Common myeloid progenitor, CD34-positive (primary cell): ENCODE measurements around the gene MT2A.
A peak's percentile ranks its signal among the peaks of the same experiment; 100 is the strongest.

Experiments used
- CTCF ChIA-PET: fragments of 350-600 bp; sonication (Branson Sonifier 250); formaldehyde crosslinking; loops from one replicate; lab custom pipeline; 2021; ENCODE audit warnings: antibody characterized with exemption; lab: Charles Lee
- POLR2A ChIA-PET: fragments of 350-600 bp; sonication (Branson Sonifier 250); formaldehyde crosslinking; loops from one replicate; lab custom pipeline; 2021; ENCODE audit warnings: antibody characterized with exemption; lab: Charles Lee
- DNase-seq, 3 donors: peaks; one replicate each; pipeline versions ENCODE4 v3.0.0 to v3.0.0-alpha.2; 2013
- H3K27ac ChIP-seq, 2 experiments: 1 replicate in 1 of 2; 2 replicates in 1 of 2; pipeline ENCODE4 v1.7.0; 2013; ENCODE audit warnings: inconsistent platforms in 2 of 2, low read length in 2 of 2, mild to moderate bottlenecking in 2 of 2, low read depth in 1 of 2, moderate library complexity in 1 of 2; ENCODE audit not compliant: severe bottlenecking in 2 of 2, insufficient read depth in 1 of 2, poor library complexity in 1 of 2
- H3K27me3 ChIP-seq, 5 experiments: replicated peaks in 2 of 5; 1 replicate in 3 of 5; 2 replicates in 2 of 5; pipeline versions ENCODE4 v1.6.1 to v1.7.0; 2013; ENCODE audit warnings: low read length in 4 of 5, mild to moderate bottlenecking in 2 of 5, moderate library complexity in 2 of 5, inconsistent platforms in 1 of 5; ENCODE audit not compliant: insufficient read depth in 5 of 5, control insufficient read depth in 4 of 5
- H3K36me3 ChIP-seq, 4 experiments: 1 replicate in 2 of 4; 2 replicates in 2 of 4; pipeline versions ENCODE4 v1.6.1 to v1.7.0; 2013; ENCODE audit warnings: low read length in 3 of 4, control low read depth in 1 of 4, mild to moderate bottlenecking in 1 of 4; ENCODE audit not compliant: control insufficient read depth in 4 of 4, insufficient read depth in 4 of 4
- H3K4me1 ChIP-seq, 4 experiments: 1 replicate in 3 of 4; 2 replicates in 1 of 4; pipeline versions ENCODE4 v1.6.1 to v1.7.1; 2013; ENCODE audit warnings: low read length in 3 of 4, mild to moderate bottlenecking in 3 of 4, control low read depth in 1 of 4, inconsistent platforms in 1 of 4, moderate library complexity in 1 of 4; ENCODE audit not compliant: control insufficient read depth in 4 of 4, insufficient read depth in 4 of 4; ENCODE audit errors: control extremely low read depth in 1 of 4
- H3K4me3 ChIP-seq, 7 experiments: 1 replicate in 4 of 7; 2 replicates in 3 of 7; pipeline versions ENCODE4 v1.5.1 to v1.7.0; 2013; ENCODE audit warnings: mild to moderate bottlenecking in 7 of 7, low read length in 6 of 7, moderate library complexity in 6 of 7, inconsistent platforms in 2 of 7, low read depth in 2 of 7, control low read depth in 1 of 7; ENCODE audit not compliant: insufficient read depth in 4 of 7, control insufficient read depth in 1 of 7; ENCODE audit errors: extremely low read depth in 1 of 7
- H3K9me3 ChIP-seq, 5 experiments: 1 replicate in 4 of 5; 2 replicates in 1 of 5; pipeline versions ENCODE4 v1.6.1 to v1.7.1; 2013; ENCODE audit warnings: low read length in 4 of 5, mild to moderate bottlenecking in 2 of 5, inconsistent platforms in 1 of 5, low read depth in 1 of 5, moderate library complexity in 1 of 5; ENCODE audit not compliant: control insufficient read depth in 4 of 5, insufficient read depth in 2 of 5; ENCODE audit errors: control extremely low read depth in 1 of 5
- WGBS: methylation state at CpG from one replicate; pipeline ENCODE4 v1.1.5; 2013; ENCODE audit not compliant: insufficient coverage; 5-methylcytosine and 5-hydroxymethylcytosine counted together

Gene MT2A

GRCh38 chr16:56643080-56643778, 34.8 kb downstream of the MT2A start:
- no peaks in the 10 kb centered on the region for H3K9me3 ChIP-seq
- WGBS: 7% methylated on average over 41 of the region's 42 CpGs
- no peak overlapping the region for H3K27ac ChIP-seq

GRCh38 chr16:56643833-56644232, 35.4 kb downstream of the MT2A start:
- Histone ChIP-seq H3K4me1 (peaks cover 0 to 10% (median 7%) of the 10 kb centered on the region in 4 experiments), H3K9me3 (no peaks in the 10 kb centered on the region), H3K27me3 (peaks cover 34 to 98% (median 67%) of the 10 kb centered on the region in 5 experiments), H3K4me3 (peak overlapping the region in 1 of 7 experiments; percentile 51), H3K36me3 (no peaks in the 10 kb centered on the region), H3K27ac (no peak overlapping the region)
- no peak for DNase-seq
- CTCF ChIA-PET: interaction anchor here (0.6 to 1.6 kb wide), 7 partner anchors 9 to 146 kb away, joined by 3 to 5 read pairs (median 3); partner anchors contain the start of gene MT1E
- WGBS: 43% methylated on average over 2 of the region's 5 CpGs
- POLR2A ChIA-PET: no interaction called here

More at GRCh38 chr16:56643080-56643778, 34.8 kb downstream of the MT2A start:
- CTCF ChIA-PET: interaction anchor here (0.6 to 1.6 kb wide), 9 partner anchors 9 to 146 kb away, joined by 3 to 5 read pairs (median 3); partner anchors contain the start of gene MT1E
- Histone ChIP-seq H3K36me3 (no peaks in the 10 kb centered on the region), H3K4me1 (peaks cover 0 to 14% (median 8%) of the 10 kb centered on the region in 4 experiments), H3K27me3 (peaks cover 34 to 98% (median 66%) of the 10 kb centered on the region in 5 experiments), H3K4me3 (peak overlapping the region in 5 of 7 experiments; percentile 8 to 51 (median 29))
- peak in 2 of 3 donors; percentile 26 to 31 for DNase-seq
- POLR2A ChIA-PET: interaction anchor here (0.7 kb wide), 1 partner anchor 58 kb away, joined by 3 read pairs; no protein-coding TSS in a partner anchor

- DNase-seq: no peak
- Histone ChIP-seq H3K4me1 (peaks cover 0 to 10% (median 7%) of the 10 kb centered on the region in 4 experiments), H3K27ac (no peak overlapping the region), H3K27me3 (peaks cover 28 to 98% (median 57%) of the 10 kb centered on the region in 5 experiments), H3K9me3 (no peaks in the 10 kb centered on the region), H3K4me3 (no peak overlapping the region), H3K36me3 (no peaks in the 10 kb centered on the region)
- ChIA-PET POLR2A (no interaction called here), CTCF (interaction anchor here (1.8 kb wide), 1 partner anchor 12 kb away, joined by 4 read pairs; the partner anchor contains the start of gene MT1F)
- WGBS: 100% methylated on average over 1 of the region's 1 CpG
These were observed 36.9 kb downstream of the MT2A start for GRCh38 chr16:56645311-56645710.

- no peaks in the 10 kb centered on the region for H3K36me3 ChIP-seq
- DNase-seq: no peak
- ChIA-PET POLR2A (no interaction called here), CTCF (interaction anchor here (0.7 to 1.8 kb wide), 5 partner anchors 10 to 56 kb away, joined by 3 to 7 read pairs (median 4); partner anchors contain the start of gene MT1F)
- H3K4me1 ChIP-seq: peaks cover 0 to 10% (median 7%) of the 10 kb centered on the region in 4 experiments
- no CpG with 5 or more reads among the region's 1 CpG for WGBS
- no peak overlapping the region for H3K27ac ChIP-seq
- H3K4me3 ChIP-seq: no peak overlapping the region
- H3K27me3 ChIP-seq: peaks cover 28 to 98% (median 54%) of the 10 kb centered on the region in 5 experiments
- no peaks in the 10 kb centered on the region for H3K9me3 ChIP-seq
These were observed 37.5 kb downstream of the MT2A start for GRCh38 chr16:56645838-56646237.

GRCh38 chr16:56647641-56648431, 39.5 kb downstream of the MT2A start:
- no peak for DNase-seq
- Histone ChIP-seq H3K27me3 (peaks cover 21 to 96% (median 50%) of the 10 kb centered on the region in 5 experiments), H3K4me3 (no peak overlapping the region), H3K27ac (no peak overlapping the region), H3K9me3 (no peaks in the 10 kb centered on the region), H3K36me3 (no peaks in the 10 kb centered on the region), H3K4me1 (peaks cover 0 to 10% (median 7%) of the 10 kb centered on the region in 4 experiments)
- POLR2A ChIA-PET: no interaction called here
- CTCF ChIA-PET: interaction anchor here (1.0 kb wide), 1 partner anchor 72 kb away, joined by 3 read pairs; no protein-coding TSS in a partner anchor
- WGBS: 38% methylated on average over 32 of the region's 33 CpGs

- H3K27ac ChIP-seq: no peak overlapping the region
- H3K9me3 ChIP-seq: no peaks in the 10 kb centered on the region
- H3K4me1 ChIP-seq: no peaks in the 10 kb centered on the region
- peaks cover 17 to 81% (median 44%) of the 10 kb centered on the region in 5 experiments for H3K27me3 ChIP-seq
- CTCF ChIA-PET: no interaction called here
- DNase-seq: no peak
- H3K36me3 ChIP-seq: no peaks in the 10 kb centered on the region
- POLR2A ChIA-PET: no interaction called here
- 94% methylated on average over 2 of the region's 2 CpGs for WGBS
- no peak overlapping the region for H3K4me3 ChIP-seq
These were observed 40.9 kb downstream of the MT2A start for GRCh38 chr16:56649271-56649670.
